CD4-positive, alpha-beta T cell (primary cell): ENCODE data around the gene EMP3. TPM values are rescaled to one million over a fixed set of nuclear protein-coding genes. Genes with fewer than 3 reads are reported as not detected.

Source experiments
- ATAC-seq: fragments of 200-7000 bp; cut with Tn5 transposase; one replicate; pipeline ENCODE4 v1.10.0; 2022; ENCODE audit warnings: mild to moderate bottlenecking; ENCODE audit not compliant: poor library complexity
- CTCF ChIA-PET: fragments of 350-600 bp; sonication (Branson Sonifier 250); formaldehyde crosslinking; loops from one replicate; lab custom pipeline; 2021; ENCODE audit warnings: antibody characterized with exemption, inconsistent platforms; lab: Charles Lee
- POLR2A ChIA-PET: fragments of 350-600 bp; sonication (Branson Sonifier 250); formaldehyde crosslinking; loops from one replicate; lab custom pipeline; 2021; ENCODE audit warnings: antibody characterized with exemption, inconsistent platforms; lab: Charles Lee
- DNase-seq, 14 experiments: peaks; one replicate each; pipeline ENCODE4 v3.0.0-alpha.2; 2013 to 2020; ENCODE audit warnings: mixed read lengths in 2 of 14
- H3K27ac ChIP-seq, 2 donors: one replicate each; pipeline versions ENCODE4 v1.5.1 to v1.7.0; 2013; ENCODE audit warnings: low read length in 2 of 2, low read depth in 1 of 2, mild to moderate bottlenecking in 1 of 2
- H3K27me3 ChIP-seq, 2 experiments: 1 replicate in 1 of 2; 2 replicates in 1 of 2; pipeline versions ENCODE4 v1.6.1 to v1.7.0; 2013; ENCODE audit warnings: low read length in 2 of 2, control low read depth in 1 of 2, mild to moderate bottlenecking in 1 of 2, moderate library complexity in 1 of 2; ENCODE audit not compliant: insufficient read depth in 2 of 2, control insufficient read depth in 1 of 2
- H3K36me3 ChIP-seq: one replicate; pipeline ENCODE4 v1.6.1; 2013; ENCODE audit warnings: low read length, control low read depth; ENCODE audit not compliant: insufficient read depth
- H3K4me1 ChIP-seq: one replicate; pipeline ENCODE4 v1.6.1; 2013; ENCODE audit warnings: low read length, control low read depth; ENCODE audit not compliant: insufficient read depth
- H3K4me3 ChIP-seq: one replicate; pipeline ENCODE4 v1.5.1; 2013; ENCODE audit warnings: mild to moderate bottlenecking, low read length, moderate library complexity
- H3K9me3 ChIP-seq, 2 experiments: 1 replicate in 1 of 2; 2 replicates in 1 of 2; pipeline versions ENCODE4 v1.6.1 to v1.7.0; 2013; ENCODE audit warnings: low read length in 2 of 2, mild to moderate bottlenecking in 2 of 2, control low read depth in 1 of 2, moderate library complexity in 1 of 2; ENCODE audit not compliant: control insufficient read depth in 1 of 2, insufficient read depth in 1 of 2
- H3K27ac Mint-ChIP-seq: one replicate; pipeline ENCODE4 v1.8.0; 2020; ENCODE audit warnings: mixed read lengths
- H3K27me3 Mint-ChIP-seq: one replicate; pipeline ENCODE4 v1.8.0; 2021; ENCODE audit warnings: mixed read lengths
- H3K36me3 Mint-ChIP-seq: one replicate; pipeline ENCODE4 v1.8.0; 2021; ENCODE audit warnings: low read depth, mixed read lengths
- H3K4me1 Mint-ChIP-seq: one replicate; pipeline ENCODE4 v1.8.0; 2021; ENCODE audit warnings: low read depth, mixed read lengths
- H3K4me3 Mint-ChIP-seq: one replicate; pipeline ENCODE4 v1.8.0; 2020; ENCODE audit warnings: mild to moderate bottlenecking, mixed read lengths
- H3K9me3 Mint-ChIP-seq: one replicate; pipeline ENCODE4 v1.8.0; 2020; ENCODE audit warnings: mixed read lengths
- intact Hi-C, 2 experiments: fragments of 100-400 bp; cut with DNase I in 1 of 2; cut with micrococcal nuclease in 1 of 2; formaldehyde crosslinking; loops; one replicate each; pipeline versions ENCODE4 v1.15.1 to v1.9.0; 2023 to 2025; cut with DNase I, micrococcal nuclease
- total RNA-seq, 174 experiments: library from RNA in 2 of 174; stranded (reverse) in 2 of 174; gene quantifications; one replicate each; pipeline ENCODE4 v1.2.3 and lab custom pipeline; 2021 to 2026
- TF ChIP-seq, protein P1 (sequence below): fragments of 200-600 bp; IDR thresholded peaks from one replicate; pipeline ENCODE4 v1.8.0; 2022; ENCODE audit warnings: antibody characterized with exemption, mild to moderate bottlenecking

Gene EMP3
- total RNA-seq, 2 experiments from 2014 or later, result 185 to 201 TPM

- peaks cover 87% of the 10 kb centered on the region for H3K4me1 ChIP-seq
- Mint-ChIP-seq H3K27ac (peak overlapping the region; percentile 99), H3K4me1 (peaks cover 78% of the 10 kb centered on the region), H3K36me3 (peaks cover 72% of the 10 kb centered on the region), H3K27me3 (no peaks in the 10 kb centered on the region), H3K9me3 (no peaks in the 10 kb centered on the region), H3K4me3 (peak overlapping the region; percentile 76)
- TF ChIP-seq, protein P1, sequence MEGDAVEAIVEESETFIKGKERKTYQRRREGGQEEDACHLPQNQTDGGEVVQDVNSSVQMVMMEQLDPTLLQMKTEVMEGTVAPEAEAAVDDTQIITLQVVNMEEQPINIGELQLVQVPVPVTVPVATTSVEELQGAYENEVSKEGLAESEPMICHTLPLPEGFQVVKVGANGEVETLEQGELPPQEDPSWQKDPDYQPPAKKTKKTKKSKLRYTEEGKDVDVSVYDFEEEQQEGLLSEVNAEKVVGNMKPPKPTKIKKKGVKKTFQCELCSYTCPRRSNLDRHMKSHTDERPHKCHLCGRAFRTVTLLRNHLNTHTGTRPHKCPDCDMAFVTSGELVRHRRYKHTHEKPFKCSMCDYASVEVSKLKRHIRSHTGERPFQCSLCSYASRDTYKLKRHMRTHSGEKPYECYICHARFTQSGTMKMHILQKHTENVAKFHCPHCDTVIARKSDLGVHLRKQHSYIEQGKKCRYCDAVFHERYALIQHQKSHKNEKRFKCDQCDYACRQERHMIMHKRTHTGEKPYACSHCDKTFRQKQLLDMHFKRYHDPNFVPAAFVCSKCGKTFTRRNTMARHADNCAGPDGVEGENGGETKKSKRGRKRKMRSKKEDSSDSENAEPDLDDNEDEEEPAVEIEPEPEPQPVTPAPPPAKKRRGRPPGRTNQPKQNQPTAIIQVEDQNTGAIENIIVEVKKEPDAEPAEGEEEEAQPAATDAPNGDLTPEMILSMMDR, result no peak
- DNase-seq (peak; percentile 74 to 95 (median 82)), ATAC-seq (peak; percentile 33)
- no peaks in the 10 kb centered on the region for H3K27me3 ChIP-seq
- peaks cover 38% of the 10 kb centered on the region for H3K36me3 ChIP-seq
- intact Hi-C loops, result loop anchor here (1.0 to 5.0 kb wide), 4 partner anchors 33 to 307 kb away; partner anchors contain the start of genes CYTH2 (in 1 of the 2), DBP (in 1 of the 2), FAM83E (in 1 of the 2) and RPL18 (in 1 of the 2)
- H3K4me3 ChIP-seq, result peak overlapping the region; percentile 46
- ChIA-PET POLR2A (interaction anchor here (0.7 to 2.7 kb wide), 9 partner anchors 7 to 315 kb away, joined by 3 to 48 read pairs (median 4); partner anchors contain the start of genes SYNGR4 and TMEM143), CTCF (interaction anchor here (0.6 to 1.9 kb wide), 5 partner anchors 10 to 175 kb away, joined by 3 to 9 read pairs (median 3); partner anchors contain the start of gene KDELR1)
- no peaks in the 10 kb centered on the region for H3K9me3 ChIP-seq
- peak overlapping the region; percentile 88 for H3K27ac ChIP-seq
Observed at GRCh38 chr19:48330012-48330681, 4.8 kb downstream of the EMP3 start.

DNA sequence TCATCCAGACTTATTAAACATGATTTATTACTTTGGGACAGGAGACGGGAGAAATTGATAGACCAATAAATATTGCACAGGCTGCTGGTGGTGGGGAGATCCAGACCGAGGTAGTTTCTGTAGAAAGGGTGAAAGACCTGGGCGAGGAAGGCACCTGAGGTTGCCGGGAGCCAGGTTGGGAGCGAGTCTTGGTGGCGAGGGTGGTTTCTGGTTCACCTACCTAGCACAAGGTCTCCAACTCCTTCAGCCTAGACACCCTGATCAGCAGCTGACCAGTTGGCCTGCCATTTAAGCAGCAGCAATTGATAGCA, 7.0 kb downstream of the EMP3 start:
- ChIA-PET CTCF (interaction anchor here (2.1 to 4.0 kb wide), 3 partner anchors 11 to 31 kb away, joined by 18 to 159 read pairs (median 40); partner anchors contain the start of genes EMP3, SYNGR4 and TMEM143), POLR2A (interaction anchor here (0.7 to 6.4 kb wide), 20 partner anchors 10 to 1058 kb away, joined by 3 to 360 read pairs (median 5); partner anchors contain the start of genes CA11, CARD8, DBP and DHX34)
- Histone ChIP-seq H3K4me1 (peaks cover 72% of the 10 kb centered on the region), H3K4me3 (peak overlapping the region; percentile 60), H3K9me3 (no peaks in the 10 kb centered on the region), H3K36me3 (peaks cover 35% of the 10 kb centered on the region), H3K27me3 (no peaks in the 10 kb centered on the region), H3K27ac (peak overlapping the region; percentile 42 to 88)
- H3K4me3 Mint-ChIP-seq, result peak overlapping the region; percentile 89
- peaks cover 58% of the 10 kb centered on the region for H3K4me1 Mint-ChIP-seq
- no peaks in the 10 kb centered on the region for H3K27me3 Mint-ChIP-seq
- H3K36me3 Mint-ChIP-seq, result peaks cover 52% of the 10 kb centered on the region
- intact Hi-C loops, result loop anchor here (2.0 to 5.0 kb wide), 4 partner anchors 30 to 305 kb away; partner anchors contain the start of genes CYTH2 (in 1 of the 2), DBP (in 1 of the 2), FAM83E (in 1 of the 2) and RPL18 (in 1 of the 2)
- peak overlapping the region; percentile 99 for H3K27ac Mint-ChIP-seq
- no peaks in the 10 kb centered on the region for H3K9me3 Mint-ChIP-seq
- TF ChIP-seq, protein P1, result no peak
- ATAC-seq, result no peak
- DNase-seq, result peak in 1 of 14 experiments; percentile 9

- Histone ChIP-seq H3K4me3 (peak overlapping the region; percentile 97), H3K9me3 (no peaks in the 10 kb centered on the region), H3K27ac (peak overlapping the region; percentile 97), H3K27me3 (no peaks in the 10 kb centered on the region), H3K4me1 (peaks cover 66% of the 10 kb centered on the region), H3K36me3 (peaks cover 29% of the 10 kb centered on the region)
- Mint-ChIP-seq H3K9me3 (no peaks in the 10 kb centered on the region), H3K4me3 (peak overlapping the region; percentile 89), H3K36me3 (peaks cover 46% of the 10 kb centered on the region), H3K4me1 (peaks cover 53% of the 10 kb centered on the region), H3K27me3 (no peaks in the 10 kb centered on the region), H3K27ac (peak overlapping the region; percentile 99)
- POLR2A ChIA-PET, result interaction anchor here (0.7 to 6.4 kb wide), 24 partner anchors 11 to 1059 kb away, joined by 3 to 360 read pairs (median 4); partner anchors contain the start of genes CA11, CARD8, DBP and DHX34
- peak; percentile 70 for ATAC-seq
- intact Hi-C loops, result loop anchor here (1.0 to 5.0 kb wide), 6 partner anchors 8 to 304 kb away; partner anchors contain the start of genes CYTH2 (in 1 of the 2), DBP (in 1 of the 2), EMP3 (in 1 of the 2) and FAM83E (in 1 of the 2)
- TF ChIP-seq, protein P1, result no peak
- peak; percentile 88 to 100 (median 93) for DNase-seq
- CTCF ChIA-PET, result interaction anchor here (1.4 to 4.0 kb wide), 8 partner anchors 11 to 87 kb away, joined by 5 to 159 read pairs (median 7); partner anchors contain the start of genes EMP3, SYNGR4 and TMEM143
Observed at GRCh38 chr19:48332662-48333466, 7.5 kb downstream of the EMP3 start.
